Measurements from ENCODE around the gene CLCA4. TPM values are rescaled to one million over a fixed set of nuclear protein-coding genes. Genes with fewer than 3 reads are reported as not detected.

Gene CLCA4
- polyA plus RNA-seq, 1 donor: 0.18 TPM

GRCh38 chr1:86619313-86619712 is 72.4 kb downstream of the CLCA4 start:
- no peak for DNase-seq

DNA sequence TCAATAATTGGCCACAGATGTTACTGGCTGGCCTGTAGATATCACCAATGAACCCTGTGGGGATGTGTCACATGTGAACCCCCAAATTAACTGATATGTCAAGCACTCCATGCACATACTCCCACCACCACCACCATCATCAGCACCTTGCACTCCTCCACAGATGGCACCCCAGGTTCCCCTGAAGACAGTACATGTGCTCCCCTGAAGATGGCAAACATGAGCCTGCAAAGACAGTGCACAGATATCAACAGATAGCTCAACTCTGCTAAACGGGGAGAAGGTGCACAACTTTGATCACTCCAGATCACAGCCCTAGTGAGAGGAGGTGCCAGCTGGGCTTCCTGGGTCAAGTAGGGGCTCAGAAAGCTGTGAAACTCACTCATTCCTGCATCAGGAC is 74.4 kb downstream of the CLCA4 start:
- no peak for DNase-seq

Other genes with a start within 250 kb of the CLCA4 start
- gene ODF2L, start 150.8 kb upstream of the CLCA4 start, polyA plus RNA-seq (ENCODE audit: insufficient read length): 18.3 TPM
- gene CLCA2, start 122.9 kb upstream of the CLCA4 start, polyA plus RNA-seq (ENCODE audit: insufficient read length): 0.66 TPM
- gene CLCA1, start 78.2 kb upstream of the CLCA4 start, polyA plus RNA-seq (ENCODE audit: insufficient read length): not detected
- gene SH3GLB1, start 157.5 kb downstream of the CLCA4 start, polyA plus RNA-seq (ENCODE audit: insufficient read length): 167 TPM

All from hindlimb muscle (tissue), 1 donor.